Measurements from ENCODE around the gene MOK. TPM values are rescaled to one million over a fixed set of nuclear protein-coding genes. Genes with fewer than 3 reads are reported as not detected.

Gene MOK
- total and polyA plus RNA-seq, 4 experiments from 2014 or later: 0.73 to 1.4 (median 1.3) TPM; not detected in 1

GRCh38 chr14:102230481-102231210 lies 74.3 kb downstream of the MOK start:
- H3K27ac ChIP-seq (ENCODE audit: low read depth, low read length): no peak overlapping the region
- no peaks in the 10 kb centered on the region for H3K36me3 ChIP-seq (ENCODE audit: insufficient read depth, low read length)
- Mint-ChIP-seq H3K9me3 (no peaks in the 10 kb centered on the region), H3K4me3 (no peak overlapping the region), H3K27ac (peak overlapping the region in 2 of 7 donors; percentile 38 to 82), H3K27me3 (no peaks in the 10 kb centered on the region), H3K4me1 (peaks cover 0 to 5% (median 0%) of the 10 kb centered on the region in 4 donors), H3K36me3 (no peaks in the 10 kb centered on the region)
- no peaks in the 10 kb centered on the region for H3K9me3 ChIP-seq (ENCODE audit: control insufficient read depth in 1 of 2, low read length in 2 of 2)
- H3K27me3 ChIP-seq (ENCODE audit: insufficient read depth, low read length): no peaks in the 10 kb centered on the region
- no peaks in the 10 kb centered on the region for H3K4me1 ChIP-seq (ENCODE audit: insufficient read depth, low read length)
- DNase-seq: no peak
- POLR2A ChIA-PET (ENCODE audit: partially characterized antibody): no interaction called here
- no peak overlapping the region for H3K4me3 ChIP-seq (ENCODE audit: low read length in 2 of 2)
- CTCF ChIA-PET (ENCODE audit: partially characterized antibody): no interaction called here
- intact Hi-C loops (cut with micrococcal nuclease): no loop called here

DNA sequence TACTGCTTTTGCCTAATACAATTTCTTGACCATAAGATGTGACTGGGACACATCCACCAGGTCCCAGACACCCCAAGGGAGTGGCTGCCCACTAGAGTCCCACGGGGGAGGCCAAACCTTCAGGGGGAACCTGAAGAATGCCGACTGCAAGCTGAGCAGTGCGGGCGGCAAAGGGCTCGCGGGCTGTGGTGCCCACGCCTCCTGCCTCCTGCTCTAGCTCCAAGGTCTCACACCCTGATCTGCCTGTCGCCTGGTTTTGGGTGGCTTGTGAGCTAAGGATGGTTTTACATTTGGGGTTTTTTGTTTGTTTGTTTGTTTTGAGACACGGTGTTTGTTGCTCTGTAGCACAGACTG lies 75.2 kb downstream of the MOK start:
- peaks cover 0 to 2% (median 0%) of the 10 kb centered on the region in 8 donors for H3K9me3 Mint-ChIP-seq
- peaks cover 0 to 7% (median 0%) of the 10 kb centered on the region in 4 donors for H3K4me1 Mint-ChIP-seq
- H3K27ac Mint-ChIP-seq: no peak overlapping the region
- Histone ChIP-seq H3K4me1 (ENCODE audit: insufficient read depth, low read length) (no peaks in the 10 kb centered on the region), H3K27me3 (ENCODE audit: insufficient read depth, low read length) (no peaks in the 10 kb centered on the region), H3K9me3 (ENCODE audit: control insufficient read depth in 1 of 2, low read length in 2 of 2) (no peaks in the 10 kb centered on the region), H3K27ac (ENCODE audit: low read depth, low read length) (no peak overlapping the region), H3K36me3 (ENCODE audit: insufficient read depth, low read length) (no peaks in the 10 kb centered on the region), H3K4me3 (ENCODE audit: low read length in 2 of 2) (no peak overlapping the region)
- intact Hi-C loops (cut with micrococcal nuclease): no loop called here
- no peak overlapping the region for H3K4me3 Mint-ChIP-seq
- DNase-seq: no peak
- H3K27me3 Mint-ChIP-seq: no peaks in the 10 kb centered on the region
- ChIA-PET POLR2A (ENCODE audit: partially characterized antibody) (no interaction called here), CTCF (ENCODE audit: partially characterized antibody) (no interaction called here)
- no peaks in the 10 kb centered on the region for H3K36me3 Mint-ChIP-seq

- no peak for DNase-seq
- CTCF ChIA-PET (ENCODE audit: partially characterized antibody): no interaction called here
- Histone ChIP-seq H3K27ac (ENCODE audit: low read depth, low read length) (no peak overlapping the region), H3K4me1 (ENCODE audit: insufficient read depth, low read length) (no peaks in the 10 kb centered on the region), H3K36me3 (ENCODE audit: insufficient read depth, low read length) (no peaks in the 10 kb centered on the region), H3K27me3 (ENCODE audit: insufficient read depth, low read length) (no peaks in the 10 kb centered on the region), H3K4me3 (ENCODE audit: low read length in 2 of 2) (no peak overlapping the region), H3K9me3 (ENCODE audit: control insufficient read depth in 1 of 2, low read length in 2 of 2) (no peaks in the 10 kb centered on the region)
- no peak overlapping the region for H3K27ac Mint-ChIP-seq
- no peak overlapping the region for H3K4me3 Mint-ChIP-seq
- H3K4me1 Mint-ChIP-seq: peaks cover 0 to 7% (median 0%) of the 10 kb centered on the region in 4 donors
- peaks cover 0 to 3% (median 0%) of the 10 kb centered on the region in 8 donors for H3K9me3 Mint-ChIP-seq
- intact Hi-C loops (cut with micrococcal nuclease): no loop called here
- H3K27me3 Mint-ChIP-seq: no peaks in the 10 kb centered on the region
- POLR2A ChIA-PET (ENCODE audit: partially characterized antibody): no interaction called here
- H3K36me3 Mint-ChIP-seq: peaks cover 2 to 3% of the 10 kb centered on the region in 2 donors
Observed at GRCh38 chr14:102229071-102229738, 75.8 kb downstream of the MOK start.

- Histone ChIP-seq H3K36me3 (ENCODE audit: insufficient read depth, low read length) (no peaks in the 10 kb centered on the region), H3K27me3 (ENCODE audit: insufficient read depth, low read length) (no peaks in the 10 kb centered on the region), H3K4me1 (ENCODE audit: insufficient read depth, low read length) (no peaks in the 10 kb centered on the region), H3K27ac (ENCODE audit: low read depth, low read length) (no peak overlapping the region), H3K4me3 (ENCODE audit: low read length in 2 of 2) (no peak overlapping the region), H3K9me3 (ENCODE audit: control insufficient read depth in 1 of 2, low read length in 2 of 2) (no peaks in the 10 kb centered on the region)
- no peak overlapping the region for H3K4me3 Mint-ChIP-seq
- H3K27me3 Mint-ChIP-seq: no peaks in the 10 kb centered on the region
- no peak for DNase-seq
- H3K36me3 Mint-ChIP-seq: peaks cover 3 to 5% of the 10 kb centered on the region in 2 donors
- peak overlapping the region in 1 of 7 donors; percentile 32 for H3K27ac Mint-ChIP-seq
- H3K9me3 Mint-ChIP-seq: peaks cover 0 to 3% (median 0%) of the 10 kb centered on the region in 8 donors
- ChIA-PET POLR2A (ENCODE audit: partially characterized antibody) (no interaction called here), CTCF (ENCODE audit: partially characterized antibody) (no interaction called here)
- intact Hi-C loops (cut with micrococcal nuclease): no loop called here
- H3K4me1 Mint-ChIP-seq: peaks cover 0 to 7% (median 0%) of the 10 kb centered on the region in 4 donors
Observed at GRCh38 chr14:102227184-102227964, 77.6 kb downstream of the MOK start.

GRCh38 chr14:102226356-102227125 lies 78.4 kb downstream of the MOK start:
- Histone ChIP-seq H3K27me3 (ENCODE audit: insufficient read depth, low read length) (no peaks in the 10 kb centered on the region), H3K4me1 (ENCODE audit: insufficient read depth, low read length) (no peaks in the 10 kb centered on the region), H3K27ac (ENCODE audit: low read depth, low read length) (no peak overlapping the region), H3K9me3 (ENCODE audit: control insufficient read depth in 1 of 2, low read length in 2 of 2) (no peaks in the 10 kb centered on the region), H3K4me3 (ENCODE audit: low read length in 2 of 2) (no peak overlapping the region), H3K36me3 (ENCODE audit: insufficient read depth, low read length) (no peaks in the 10 kb centered on the region)
- Mint-ChIP-seq H3K27me3 (no peaks in the 10 kb centered on the region), H3K9me3 (peaks cover 0 to 3% (median 0%) of the 10 kb centered on the region in 8 donors), H3K4me1 (peaks cover 0 to 7% (median 0%) of the 10 kb centered on the region in 4 donors), H3K4me3 (no peak overlapping the region), H3K36me3 (peaks cover 3 to 8% of the 10 kb centered on the region in 2 donors), H3K27ac (no peak overlapping the region)
- intact Hi-C loops (cut with micrococcal nuclease): no loop called here
- no peak for DNase-seq
- POLR2A ChIA-PET (ENCODE audit: partially characterized antibody): no interaction called here
- CTCF ChIA-PET (ENCODE audit: partially characterized antibody): no interaction called here

DNA sequence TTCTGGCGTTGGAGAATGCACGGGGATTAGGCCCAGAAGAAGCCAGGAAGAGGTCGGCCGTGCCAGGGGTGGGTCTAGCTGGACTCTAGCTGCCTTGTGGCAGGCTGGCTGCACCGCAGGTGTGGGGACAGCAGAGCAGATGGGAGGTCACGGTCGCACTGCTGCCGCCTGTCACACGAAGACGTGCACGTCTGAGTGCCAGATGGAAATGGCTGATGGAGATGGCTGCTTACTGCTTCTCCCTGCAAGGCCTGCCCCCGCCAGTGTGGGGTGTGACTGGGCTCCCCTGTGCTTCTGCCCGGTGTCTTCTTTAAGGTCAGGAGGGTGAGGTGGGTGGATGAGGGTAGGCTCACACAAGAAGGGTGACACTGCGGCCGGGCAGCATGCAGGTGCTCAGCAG lies 79.0 kb downstream of the MOK start:
- no peak for DNase-seq
- H3K27me3 ChIP-seq (ENCODE audit: insufficient read depth, low read length): no peaks in the 10 kb centered on the region
- ChIA-PET POLR2A (ENCODE audit: partially characterized antibody) (no interaction called here), CTCF (ENCODE audit: partially characterized antibody) (no interaction called here)
- no peaks in the 10 kb centered on the region for H3K36me3 ChIP-seq (ENCODE audit: insufficient read depth, low read length)
- Mint-ChIP-seq H3K36me3 (peaks cover 3 to 8% of the 10 kb centered on the region in 2 donors), H3K27ac (no peak overlapping the region), H3K4me3 (no peak overlapping the region), H3K9me3 (peaks cover 0 to 3% (median 0%) of the 10 kb centered on the region in 8 donors), H3K27me3 (no peaks in the 10 kb centered on the region), H3K4me1 (peaks cover 0 to 7% (median 0%) of the 10 kb centered on the region in 4 donors)
- H3K9me3 ChIP-seq (ENCODE audit: control insufficient read depth in 1 of 2, low read length in 2 of 2): no peaks in the 10 kb centered on the region
- H3K4me1 ChIP-seq (ENCODE audit: insufficient read depth, low read length): no peaks in the 10 kb centered on the region
- intact Hi-C loops (cut with micrococcal nuclease): no loop called here
- H3K27ac ChIP-seq (ENCODE audit: low read depth, low read length): no peak overlapping the region
- H3K4me3 ChIP-seq (ENCODE audit: low read length in 2 of 2): no peak overlapping the region

- intact Hi-C loops (cut with micrococcal nuclease): no loop called here
- ChIA-PET POLR2A (ENCODE audit: partially characterized antibody) (no interaction called here), CTCF (ENCODE audit: partially characterized antibody) (no interaction called here)
- peak overlapping the region in 1 of 7 donors; percentile 29 for H3K27ac Mint-ChIP-seq
- H3K27ac ChIP-seq (ENCODE audit: low read depth, low read length): no peak overlapping the region
- no peak overlapping the region for H3K4me3 ChIP-seq (ENCODE audit: low read length in 2 of 2)
- peaks cover 3 to 8% of the 10 kb centered on the region in 2 donors for H3K36me3 Mint-ChIP-seq
- H3K27me3 ChIP-seq (ENCODE audit: insufficient read depth, low read length): no peaks in the 10 kb centered on the region
- H3K4me1 Mint-ChIP-seq: peaks cover 0 to 7% (median 0%) of the 10 kb centered on the region in 4 donors
- no peaks in the 10 kb centered on the region for H3K9me3 ChIP-seq (ENCODE audit: control insufficient read depth in 1 of 2, low read length in 2 of 2)
- peaks cover 0 to 3% (median 0%) of the 10 kb centered on the region in 8 donors for H3K9me3 Mint-ChIP-seq
- H3K27me3 Mint-ChIP-seq: no peaks in the 10 kb centered on the region
- H3K4me1 ChIP-seq (ENCODE audit: insufficient read depth, low read length): no peaks in the 10 kb centered on the region
- no peak for DNase-seq
- H3K4me3 Mint-ChIP-seq: no peak overlapping the region
- no peaks in the 10 kb centered on the region for H3K36me3 ChIP-seq (ENCODE audit: insufficient read depth, low read length)
Observed at GRCh38 chr14:102225386-102225785, 79.6 kb downstream of the MOK start.
